Epithelial cell of proximal tubule (primary cell): ENCODE data around the gene KIF18A. TPM values are rescaled to one million over a fixed set of nuclear protein-coding genes. Genes with fewer than 3 reads are reported as not detected.

Experiments used
- DNase-seq: peaks from one replicate; pipeline ENCODE4 v3.0.0-alpha.2; 2011; ENCODE audit warnings: low read depth
- H3K4me3 ChIP-seq: 2 replicates; pipeline ENCODE4 v1.5.1; 2011; ENCODE audit warnings: low read depth, mild to moderate bottlenecking, low read length
- total RNA-seq: library from RNA; depleted of rRNA; stranded (reverse); fragments of >200 nt; gene quantifications from 2 replicates; pipeline ENCODE4 v1.2.3, GENCODE V29; 2015
- TF ChIP-seq, protein P1 (sequence below): conservative IDR thresholded peaks from 2 replicates; pipeline ENCODE4 v1.5.1; 2012; ENCODE audit warnings: low read depth, mild to moderate bottlenecking, low read length

KIF18A gene
- total RNA-seq, 1 donor from 2014 or later, result 15.7 TPM

DNA sequence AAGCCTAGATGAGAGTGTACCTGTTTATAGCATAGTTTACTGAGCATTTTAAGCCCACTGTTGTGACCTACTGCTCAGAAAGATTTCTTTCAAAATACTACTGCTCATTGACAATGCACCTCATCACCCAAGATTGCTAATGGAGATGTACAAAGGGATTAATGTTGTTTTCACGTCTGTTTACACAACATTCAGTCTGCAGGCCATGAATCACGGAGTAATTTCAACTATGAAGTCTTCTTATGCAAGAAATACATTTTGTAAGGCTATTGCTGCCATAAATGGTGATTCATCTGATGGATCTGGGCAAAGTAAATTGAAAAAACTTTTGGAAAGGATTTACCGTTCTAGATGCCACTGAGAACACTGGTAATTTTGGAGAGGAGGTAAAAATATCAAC, 112.9 kb downstream of the KIF18A start:
- H3K4me3 ChIP-seq, result no peak overlapping the region
- no peak for DNase-seq
- TF ChIP-seq, protein P1, sequence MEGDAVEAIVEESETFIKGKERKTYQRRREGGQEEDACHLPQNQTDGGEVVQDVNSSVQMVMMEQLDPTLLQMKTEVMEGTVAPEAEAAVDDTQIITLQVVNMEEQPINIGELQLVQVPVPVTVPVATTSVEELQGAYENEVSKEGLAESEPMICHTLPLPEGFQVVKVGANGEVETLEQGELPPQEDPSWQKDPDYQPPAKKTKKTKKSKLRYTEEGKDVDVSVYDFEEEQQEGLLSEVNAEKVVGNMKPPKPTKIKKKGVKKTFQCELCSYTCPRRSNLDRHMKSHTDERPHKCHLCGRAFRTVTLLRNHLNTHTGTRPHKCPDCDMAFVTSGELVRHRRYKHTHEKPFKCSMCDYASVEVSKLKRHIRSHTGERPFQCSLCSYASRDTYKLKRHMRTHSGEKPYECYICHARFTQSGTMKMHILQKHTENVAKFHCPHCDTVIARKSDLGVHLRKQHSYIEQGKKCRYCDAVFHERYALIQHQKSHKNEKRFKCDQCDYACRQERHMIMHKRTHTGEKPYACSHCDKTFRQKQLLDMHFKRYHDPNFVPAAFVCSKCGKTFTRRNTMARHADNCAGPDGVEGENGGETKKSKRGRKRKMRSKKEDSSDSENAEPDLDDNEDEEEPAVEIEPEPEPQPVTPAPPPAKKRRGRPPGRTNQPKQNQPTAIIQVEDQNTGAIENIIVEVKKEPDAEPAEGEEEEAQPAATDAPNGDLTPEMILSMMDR, result no peak

DNA sequence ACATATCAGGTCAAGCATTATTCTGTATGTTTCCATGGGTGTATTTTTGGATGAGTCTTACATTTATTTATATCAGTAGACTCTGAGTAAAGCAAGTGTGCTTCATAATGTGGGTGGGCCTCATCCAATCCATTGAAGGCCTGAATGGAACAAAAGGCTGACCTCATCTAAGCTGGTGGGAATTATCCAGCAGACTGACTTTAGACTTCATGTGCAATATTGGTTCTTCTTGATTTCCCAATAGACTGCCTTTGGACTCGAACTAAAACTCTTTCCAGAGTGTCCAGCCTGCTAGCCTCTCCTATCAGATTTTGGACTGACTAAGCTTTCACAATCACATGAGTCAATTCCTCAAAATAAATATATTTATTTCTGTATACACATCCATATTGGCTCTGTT, 116.2 kb downstream of the KIF18A start:
- TF ChIP-seq, protein P1, result no peak
- no peak overlapping the region for H3K4me3 ChIP-seq
- no peak for DNase-seq

DNA sequence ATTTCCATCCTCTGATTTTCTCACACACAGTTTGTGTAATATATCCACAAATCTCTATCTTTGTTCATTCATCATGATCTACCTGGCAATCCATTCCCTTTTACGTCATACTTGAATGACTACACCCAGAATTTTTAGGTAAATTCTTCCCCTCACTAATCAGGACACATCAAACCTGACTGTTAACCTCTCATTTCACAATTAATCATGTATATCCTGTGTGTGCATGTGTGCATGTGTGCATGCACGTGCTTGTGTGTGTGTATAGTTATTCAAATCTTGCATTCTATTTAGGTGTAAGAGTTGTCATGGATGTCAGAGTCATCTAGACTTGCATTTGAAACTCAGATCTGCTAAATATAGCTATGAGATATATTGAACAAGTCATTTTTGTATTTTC, 130.4 kb downstream of the KIF18A start:
- DNase-seq, result no peak
- TF ChIP-seq, protein P1, result no peak
- no peak overlapping the region for H3K4me3 ChIP-seq

DNA sequence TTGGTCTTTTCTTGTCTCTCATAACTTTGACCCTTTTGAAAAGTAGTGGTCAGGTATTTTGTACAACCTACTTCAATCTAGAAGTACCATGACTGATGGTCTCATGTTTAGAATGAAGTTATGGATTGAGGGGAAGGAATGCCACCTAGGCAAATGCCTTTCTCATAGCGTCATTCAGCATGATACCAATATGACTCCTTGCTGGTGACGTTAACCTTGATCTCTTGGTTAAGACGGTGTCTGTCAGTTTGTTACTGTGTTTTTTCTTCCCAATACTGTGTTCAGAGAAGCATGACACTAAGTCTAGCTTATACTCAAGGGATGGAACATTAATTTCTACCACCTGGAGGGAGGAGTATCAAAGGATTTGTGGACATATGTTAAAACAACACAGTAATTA, 130.9 kb downstream of the KIF18A start:
- H3K4me3 ChIP-seq, result no peak overlapping the region
- peak; percentile 83 for DNase-seq
- TF ChIP-seq, protein P1, result no peak

DNA sequence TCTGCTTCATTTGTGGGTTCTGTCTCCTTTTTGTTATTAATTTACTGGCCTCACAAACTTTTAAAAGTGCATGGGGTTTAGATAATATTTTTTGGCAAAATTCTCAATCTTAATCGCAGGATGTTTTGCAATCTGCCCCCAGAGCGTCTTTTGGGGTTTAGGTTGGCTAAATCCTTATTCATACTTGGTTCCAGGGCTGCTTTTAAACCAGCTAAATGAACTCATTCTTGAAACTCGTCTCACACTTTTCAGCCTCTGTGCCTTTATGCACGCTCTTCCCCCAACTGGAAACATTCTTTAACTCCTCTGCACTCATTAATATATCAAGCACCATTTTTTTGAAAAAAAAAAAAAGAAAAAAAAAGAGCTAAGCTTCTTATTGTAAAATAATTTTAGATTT, 131.7 kb downstream of the KIF18A start:
- no peak overlapping the region for H3K4me3 ChIP-seq
- no peak for DNase-seq
- TF ChIP-seq, protein P1, result no peak

DNA sequence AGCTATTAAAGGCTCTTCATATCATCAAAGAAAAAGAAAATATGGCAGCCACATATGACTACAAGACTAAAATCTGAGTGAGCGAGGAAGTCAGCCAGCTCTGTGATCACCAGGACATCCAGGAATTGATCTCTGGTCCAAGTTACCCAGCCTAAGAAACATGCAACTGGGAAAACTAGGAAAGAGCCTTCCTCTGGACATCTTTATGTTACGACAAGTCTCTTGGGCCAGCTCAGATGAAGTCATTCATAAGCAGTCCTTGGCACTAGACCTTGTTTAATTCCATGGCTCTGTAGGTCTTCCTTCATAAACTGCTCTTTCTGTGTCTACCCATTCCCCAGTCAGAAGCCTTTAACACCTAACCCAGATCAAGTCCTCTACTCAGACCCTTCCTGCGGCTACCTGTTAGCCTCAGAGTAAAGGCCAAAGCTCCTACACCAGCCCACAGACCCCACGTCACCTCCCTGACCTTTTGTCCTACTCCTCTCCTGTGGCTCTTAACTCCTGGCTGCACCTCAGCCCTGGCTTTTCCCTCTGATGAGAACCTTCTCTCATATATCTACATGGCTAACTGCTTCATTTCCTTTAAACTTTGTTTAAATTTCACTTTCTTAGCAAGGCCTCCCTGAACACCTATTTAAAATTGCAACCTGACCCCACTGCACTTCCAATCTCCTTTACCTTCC, 134.0 kb downstream of the KIF18A start:
- no peak overlapping the region for H3K4me3 ChIP-seq
- TF ChIP-seq, protein P1, result no peak
- no peak for DNase-seq

DNA sequence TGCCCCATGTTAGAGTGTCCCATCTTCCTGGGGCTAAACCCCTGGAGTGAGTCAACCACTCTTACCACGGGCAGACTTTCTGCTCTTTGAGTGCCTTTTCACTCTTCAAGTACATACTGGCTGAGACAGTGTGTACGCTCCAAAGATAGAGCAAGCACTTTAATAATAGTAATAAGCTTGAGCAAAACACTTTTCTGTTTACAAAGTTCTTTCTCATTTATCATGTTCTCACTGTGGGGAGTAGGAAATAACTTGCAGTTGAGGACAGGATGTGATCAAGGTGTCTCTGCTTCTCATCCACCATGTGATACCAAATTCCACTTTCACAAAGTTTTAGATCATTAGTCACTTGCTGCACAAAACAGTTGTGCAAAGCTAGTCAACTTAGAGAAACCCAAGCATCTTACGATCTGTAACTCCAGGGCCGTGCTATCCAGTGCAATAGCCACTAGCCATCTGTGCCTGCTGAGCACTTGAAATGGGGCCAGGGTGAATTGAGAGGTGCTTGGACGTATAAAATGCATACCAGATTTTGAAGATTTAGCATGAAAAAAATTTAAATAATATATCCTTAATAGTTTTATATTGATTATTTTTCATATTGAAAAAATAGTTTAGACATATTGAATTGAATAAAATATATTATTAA, 135.3 kb downstream of the KIF18A start:
- H3K4me3 ChIP-seq, result no peak overlapping the region
- TF ChIP-seq, protein P1, result no peak

More for the DNA sequence above, 135.3 kb downstream of the KIF18A start:
- peak; percentile 18 for DNase-seq
